ENCODE measurements around the gene TRAFD1. TPM values are rescaled to one million over a fixed set of nuclear protein-coding genes. Genes with fewer than 3 reads are reported as not detected.

TRAFD1 gene
- total RNA-seq, 1 experiment from 2014 or later = 25.5 TPM

DNA sequence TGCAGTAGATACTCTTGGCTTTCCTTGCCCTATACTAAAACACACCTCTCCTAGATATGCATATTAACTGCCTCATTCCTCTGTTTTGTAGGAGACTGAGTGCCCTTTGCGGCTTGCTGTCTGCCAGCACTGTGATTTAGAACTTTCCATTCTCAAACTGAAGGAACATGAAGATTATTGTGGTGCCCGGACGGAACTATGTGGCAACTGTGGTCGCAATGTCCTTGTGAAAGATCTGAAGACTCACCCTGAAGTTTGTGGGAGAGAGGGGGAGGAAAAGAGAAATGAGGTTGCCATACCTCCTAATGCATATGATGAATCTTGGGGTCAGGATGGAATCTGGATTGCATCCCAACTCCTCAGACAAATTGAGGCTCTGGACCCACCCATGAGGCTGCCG, 15.4 kb downstream of the TRAFD1 start (continued):
- TF ChIP-seq, protein P1, sequence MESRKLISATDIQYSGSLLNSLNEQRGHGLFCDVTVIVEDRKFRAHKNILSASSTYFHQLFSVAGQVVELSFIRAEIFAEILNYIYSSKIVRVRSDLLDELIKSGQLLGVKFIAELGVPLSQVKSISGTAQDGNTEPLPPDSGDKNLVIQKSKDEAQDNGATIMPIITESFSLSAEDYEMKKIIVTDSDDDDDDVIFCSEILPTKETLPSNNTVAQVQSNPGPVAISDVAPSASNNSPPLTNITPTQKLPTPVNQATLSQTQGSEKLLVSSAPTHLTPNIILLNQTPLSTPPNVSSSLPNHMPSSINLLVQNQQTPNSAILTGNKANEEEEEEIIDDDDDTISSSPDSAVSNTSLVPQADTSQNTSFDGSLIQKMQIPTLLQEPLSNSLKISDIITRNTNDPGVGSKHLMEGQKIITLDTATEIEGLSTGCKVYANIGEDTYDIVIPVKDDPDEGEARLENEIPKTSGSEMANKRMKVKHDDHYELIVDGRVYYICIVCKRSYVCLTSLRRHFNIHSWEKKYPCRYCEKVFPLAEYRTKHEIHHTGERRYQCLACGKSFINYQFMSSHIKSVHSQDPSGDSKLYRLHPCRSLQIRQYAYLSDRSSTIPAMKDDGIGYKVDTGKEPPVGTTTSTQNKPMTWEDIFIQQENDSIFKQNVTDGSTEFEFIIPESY (IDR thresholded peaks at IDR 0.05; ENCODE audit: extremely low read depth, insufficient replicate concordance, low read length) = no peak
- no peak for TF ChIP-seq SP1 (IDR thresholded peaks at IDR 0.05; ENCODE audit: low read depth)
- no peak for TF ChIP-seq REST (IDR thresholded peaks at IDR 0.05; ENCODE audit: low read depth)
- no peak for TF ChIP-seq SIN3A (IDR thresholded peaks at IDR 0.05; ENCODE audit: low read depth)

DNA sequence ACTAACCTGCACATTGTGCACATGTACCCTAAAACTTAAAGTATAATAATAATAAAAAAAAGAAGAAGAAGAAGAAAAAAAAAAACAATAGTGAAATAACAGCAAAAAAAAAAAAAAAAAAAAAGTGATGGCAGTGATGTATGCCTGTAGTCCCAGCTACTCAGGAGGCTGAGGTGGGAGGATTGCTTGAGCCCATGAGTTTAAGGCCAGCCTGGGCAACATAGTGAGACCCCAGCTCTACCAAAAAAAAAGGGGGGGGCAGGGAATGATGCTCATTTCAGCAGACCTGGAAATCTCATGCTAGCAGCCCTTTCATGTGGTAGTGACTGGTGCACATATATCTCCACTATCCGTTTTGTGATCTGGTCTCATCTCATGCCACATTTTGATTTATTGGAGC, 20.8 kb downstream of the TRAFD1 start:
- H3K4me2 ChIP-seq (ENCODE audit: low read length) = no peak overlapping the region
- ChIA-PET CTCF (no interaction called here), POLR2A (interaction anchor here (0.7 to 1.5 kb wide), 2 partner anchors 21 to 896 kb away, joined by 3 to 4 read pairs; partner anchors contain the start of gene TRAFD1), RAD21 (ENCODE audit: low non-redundant PET in 1 of 2, low total read pairs in 2 of 2, uncharacterized antibody in 2 of 2, unreplicated experiment in 2 of 2) (no interaction called here)
- H3K36me3 ChIP-seq (ENCODE audit: control insufficient read depth in 1 of 2, insufficient read depth in 2 of 2, low read length in 2 of 2) = peaks cover 17 to 58% of the 10 kb centered on the region in 2 experiments
- no peak overlapping the region for H2AFZ ChIP-seq (ENCODE audit: low read depth, low read length, poor library complexity, severe bottlenecking)
- H3K4me3 ChIP-seq (replicated peaks in 1 of 2; ENCODE audit: low read depth in 1 of 2, low read length in 2 of 2) = no peak overlapping the region
- BruUV-seq (replicated peaks) = no TSS peak
- no peak for DNase-seq (ENCODE audit: low read depth, low spot score)
- no peaks in the 10 kb centered on the region for H3K79me2 ChIP-seq (ENCODE audit: insufficient read depth, low read length)
- ATAC-seq = no peak
- H3K9me2 ChIP-seq (ENCODE audit: insufficient read depth) = no peaks in the 10 kb centered on the region
- no peaks in the 10 kb centered on the region for H3K9me3 ChIP-seq (ENCODE audit: control insufficient read depth in 1 of 2, insufficient read depth in 1 of 2, low read depth in 1 of 2, low read length in 2 of 2)
- no peak overlapping the region for H3K9ac ChIP-seq (ENCODE audit: low read length)
- no peaks in the 10 kb centered on the region for H4K20me1 ChIP-seq (ENCODE audit: insufficient read depth)
- intact Hi-C loops (cut with micrococcal nuclease) = no loop called here
- no peaks in the 10 kb centered on the region for H3K27me3 ChIP-seq (ENCODE audit: insufficient read depth, low read length)
- H3K4me1 ChIP-seq (ENCODE audit: control insufficient read depth in 1 of 2, insufficient read depth in 2 of 2, low read length in 2 of 2) = peaks cover 0 to 18% of the 10 kb centered on the region in 2 experiments; a peak in 2 of 4 replicates
- H3K27ac ChIP-seq (ENCODE audit: low read depth, low read length) = no peak overlapping the region
- TF ChIP-seq ELF1 (IDR thresholded peaks at IDR 0.05; ENCODE audit: borderline replicate concordance, low read depth) (no peak), REST (IDR thresholded peaks at IDR 0.05; ENCODE audit: low read depth) (no peak), EGR1 (IDR thresholded peaks at IDR 0.05; ENCODE audit: low read depth) (no peak), SIN3A (IDR thresholded peaks at IDR 0.05; ENCODE audit: low read depth) (no peak), POLR2A (IDR thresholded peaks at IDR 0.05; ENCODE audit: borderline replicate concordance, extremely low read depth, insufficient read depth, insufficient read length) (no peak), YY1 (IDR thresholded peaks at IDR 0.05; ENCODE audit: extremely low read depth, insufficient replicate concordance, low read depth, low read length) (no peak), POLR2AphosphoS5 (IDR thresholded peaks at IDR 0.05; ENCODE audit: low read depth, low read length) (no peak), ZNF274 (IDR thresholded peaks at IDR 0.05; ENCODE audit: low read depth, low read length) (no peak), CEBPB (IDR thresholded peaks at IDR 0.05; ENCODE audit: low read depth) (no peak), TCF7L2 (IDR thresholded peaks at IDR 0.05; ENCODE audit: borderline replicate concordance, extremely low read depth, insufficient read depth, insufficient read length) (no peak)
- TF ChIP-seq, protein P1 (IDR thresholded peaks at IDR 0.05; ENCODE audit: extremely low read depth, insufficient replicate concordance, low read length) = no peak

Data from HCT116 (cell line).